Right renal pelvis (tissue), 4 donors: ENCODE results near the gene CD2AP. TPM values are rescaled to one million over a fixed set of nuclear protein-coding genes. Genes with fewer than 3 reads are reported as not detected.
"Not testable (repeated sequence)": the region's sequence is repeated elsewhere in the genome, so short reads cannot be mapped to it uniquely, and the experiment has no call there.

Experiments used
- DNase-seq, 4 donors: peaks; one replicate each; pipeline ENCODE4 v3.0.0-alpha.2; 2013; ENCODE audit warnings: low read depth in 4 of 4, low spot score in 3 of 4, missing footprints in 1 of 4
- polyA plus RNA-seq, 4 donors: library from polyadenylated mRNA; unstranded; fragments of 120-200 nt; gene quantifications; one replicate each; pipeline ENCODE4 v1.2.1, GENCODE V29; 2013; ENCODE audit not compliant: insufficient read length in 4 of 4

Gene CD2AP
- polyA plus RNA-seq, 4 donors = 75.4 to 101 (median 90.9) TPM

GRCh38 chr6:47556459-47556858 lies 78.9 kb downstream of the CD2AP start:
- DNase-seq = not testable (repeated sequence)

GRCh38 chr6:47563162-47563561 lies 85.6 kb downstream of the CD2AP start:
- DNase-seq = no peak

GRCh38 chr6:47566602-47567001 lies 89.0 kb downstream of the CD2AP start:
- DNase-seq = not testable (repeated sequence)

GRCh38 chr6:47567586-47567985 lies 90.0 kb downstream of the CD2AP start:
- DNase-seq = no peak

GRCh38 chr6:47571488-47571887 lies 93.9 kb downstream of the CD2AP start:
- DNase-seq = no peak

GRCh38 chr6:47573109-47573508 lies 95.5 kb downstream of the CD2AP start:
- DNase-seq = no peak

- no peak for DNase-seq
These were observed 97.2 kb downstream of the CD2AP start for GRCh38 chr6:47574789-47575188.

GRCh38 chr6:47579040-47579439 lies 101.5 kb downstream of the CD2AP start:
- DNase-seq = no peak

GRCh38 chr6:47581591-47581990 lies 104.0 kb downstream of the CD2AP start:
- no peak for DNase-seq

GRCh38 chr6:47587493-47587892 lies 109.9 kb downstream of the CD2AP start:
- no peak for DNase-seq

GRCh38 chr6:47592131-47592840 lies 114.7 kb downstream of the CD2AP start:
- DNase-seq = no peak

GRCh38 chr6:47593979-47594378 lies 116.4 kb downstream of the CD2AP start:
- DNase-seq = no peak

- DNase-seq = peak; percentile 15 to 33 (median 22)
These were observed 118.2 kb downstream of the CD2AP start for GRCh38 chr6:47595785-47596184.

- DNase-seq = no peak
These were observed 120.8 kb downstream of the CD2AP start for GRCh38 chr6:47598367-47598766.

GRCh38 chr6:47599512-47599911 lies 121.9 kb downstream of the CD2AP start:
- DNase-seq = no peak

GRCh38 chr6:47603227-47603626 lies 125.6 kb downstream of the CD2AP start:
- no peak for DNase-seq

GRCh38 chr6:47603995-47604394 lies 126.4 kb downstream of the CD2AP start:
- DNase-seq = no peak

- DNase-seq = no peak
These were observed 144.4 kb downstream of the CD2AP start for GRCh38 chr6:47621838-47622449.

GRCh38 chr6:47626782-47627181 lies 149.2 kb downstream of the CD2AP start:
- DNase-seq = no peak

GRCh38 chr6:47628448-47629272 lies 151.1 kb downstream of the CD2AP start:
- DNase-seq = no peak

- no peak for DNase-seq
These were observed 152.4 kb downstream of the CD2AP start for GRCh38 chr6:47629954-47630353.

- DNase-seq = no peak
These were observed 153.0 kb downstream of the CD2AP start for GRCh38 chr6:47630587-47630986.
